Gastrocnemius medialis (tissue), 4 donors: Measurements from ENCODE around the gene M6PR. TPM values are rescaled to one million over a fixed set of nuclear protein-coding genes. Genes with fewer than 3 reads are reported as not detected.

Source experiments
- ATAC-seq, 2 donors: fragments of 150-250 bp; one replicate each; pipeline ENCODE4 v1.9.1; 2016
- DNase-seq, 2 donors: peaks; one replicate each; pipeline ENCODE4 v3.0.0-alpha.2; 2019
- H3K27ac ChIP-seq, 4 donors: fragments of 200-600 bp; sonication (generic); 1 replicate in 1 of 4; 2 replicates in 3 of 4; pipeline ENCODE4 v1.5.1; 2016 to 2018; ENCODE audit warnings: mild to moderate bottlenecking in 2 of 4, moderate library complexity in 1 of 4
- H3K27me3 ChIP-seq, 3 donors: fragments of 200-600 bp; sonication (generic) in 2 of 3; 1 replicate in 1 of 3; 2 replicates in 2 of 3; pipeline versions ENCODE4 v1.5.1 to v1.6.0; 2016 to 2019; ENCODE audit warnings: mild to moderate bottlenecking in 1 of 3, moderate library complexity in 1 of 3
- H3K36me3 ChIP-seq, 2 donors: fragments of 200-600 bp; sonication (generic) in 1 of 2; one replicate each; pipeline ENCODE4 v1.5.1; 2017 to 2018
- H3K4me1 ChIP-seq, 2 donors: fragments of 200-600 bp; sonication (generic) in 1 of 2; one replicate each; pipeline ENCODE4 v1.5.1; 2016 to 2017; ENCODE audit warnings: mild to moderate bottlenecking in 2 of 2
- H3K4me3 ChIP-seq, 4 donors: fragments of 200-600 bp; sonication (generic) in 3 of 4; 1 replicate in 1 of 4; 2 replicates in 3 of 4; pipeline ENCODE4 v1.5.1; 2016 to 2019; ENCODE audit warnings: mild to moderate bottlenecking in 2 of 4
- H3K9me3 ChIP-seq, 3 donors: fragments of 200-600 bp; sonication (generic) in 2 of 3; 1 replicate in 1 of 3; 2 replicates in 2 of 3; pipeline ENCODE4 v1.5.1; 2016 to 2019
- CTCF ChIP-seq, 5 experiments: fragments of 450-650 bp in 3 of 5; fragments of 200-600 bp in 2 of 5; sonication (generic) in 2 of 5; IDR thresholded peaks in 4 of 5; conservative IDR thresholded peaks in 1 of 5; 1 replicate in 4 of 5; 2 replicates in 1 of 5; pipeline ENCODE4 v1.5.1; 2016 to 2019; ENCODE audit warnings: antibody characterized with exemption in 5 of 5, mild to moderate bottlenecking in 3 of 5, moderate library complexity in 3 of 5
- POLR2A ChIP-seq, 2 donors: fragments of 450-650 bp; IDR thresholded peaks; one replicate each; pipeline ENCODE4 v1.6.1; 2017; ENCODE audit warnings: antibody characterized with exemption in 2 of 2, mild to moderate bottlenecking in 2 of 2, moderate library complexity in 2 of 2
- in situ Hi-C, 4 donors: fragments of 200-750 bp; cut with MboI; loops; one replicate each; pipeline versions ENCODE4 v1.15.0 to v1.8.0; 2017; ENCODE audit warnings: low sequenced_read_pairs in 4 of 4
- intact Hi-C: fragments of 100-400 bp; cut with DNase I; formaldehyde crosslinking; loops from one replicate; pipeline ENCODE4 v1.15.1; 2023; ENCODE audit warnings: low total_unique reads
- total RNA-seq, 4 donors: library from RNA; depleted of rRNA; stranded (reverse); fragments of >200 nt; gene quantifications; one replicate each; pipeline versions ENCODE4 v1.1.0 to v1.2.3, GENCODE V29; 2016

The M6PR gene
- total RNA-seq, 4 donors from 2014 or later, result 46.6 to 75.3 (median 66.0) TPM

- TF ChIP-seq POLR2A (IDR thresholded peaks at IDR 0.05), result no peak
- TF ChIP-seq CTCF (IDR thresholded peaks at IDR 0.05 in 4 of 5, conservative IDR thresholded peaks at IDR 0.05 in 1 of 5), result no peak
- no peak overlapping the region for H3K4me3 ChIP-seq
- intact Hi-C loops (no loop called here), in situ Hi-C loops (no loop called here)
- H3K4me1 ChIP-seq, result peaks cover 7 to 13% of the 10 kb centered on the region in 2 donors
- no peaks in the 10 kb centered on the region for H3K27me3 ChIP-seq
- H3K9me3 ChIP-seq, result no peaks in the 10 kb centered on the region
- DNase-seq (no peak), ATAC-seq (no peak)
- no peaks in the 10 kb centered on the region for H3K36me3 ChIP-seq
- no peak overlapping the region for H3K27ac ChIP-seq
Observed at GRCh38 chr12:8911606-8912268, 37.7 kb downstream of the M6PR start.

- Histone ChIP-seq H3K4me1 (peaks cover 0 to 4% of the 10 kb centered on the region in 2 donors), H3K27ac (no peak overlapping the region), H3K27me3 (no peaks in the 10 kb centered on the region), H3K4me3 (no peak overlapping the region), H3K9me3 (no peaks in the 10 kb centered on the region), H3K36me3 (no peaks in the 10 kb centered on the region)
- no peak for DNase-seq
- intact Hi-C loops, result no loop called here
- in situ Hi-C loops, result no loop called here
- no peak for ATAC-seq
- no peak for TF ChIP-seq CTCF (IDR thresholded peaks at IDR 0.05 in 4 of 5, conservative IDR thresholded peaks at IDR 0.05 in 1 of 5)
- no peak for TF ChIP-seq POLR2A (IDR thresholded peaks at IDR 0.05)
Observed at GRCh38 chr12:8909752-8910151, 39.7 kb downstream of the M6PR start.

- no peaks in the 10 kb centered on the region for H3K4me1 ChIP-seq
- intact Hi-C loops, result no loop called here
- ATAC-seq (no peak), DNase-seq (no peak)
- no peak overlapping the region for H3K27ac ChIP-seq
- no peaks in the 10 kb centered on the region for H3K9me3 ChIP-seq
- no peaks in the 10 kb centered on the region for H3K27me3 ChIP-seq
- H3K4me3 ChIP-seq, result no peak overlapping the region
- TF ChIP-seq CTCF (IDR thresholded peaks at IDR 0.05 in 4 of 5, conservative IDR thresholded peaks at IDR 0.05 in 1 of 5) (no peak), POLR2A (IDR thresholded peaks at IDR 0.05) (no peak)
- H3K36me3 ChIP-seq, result no peaks in the 10 kb centered on the region
- in situ Hi-C loops, result no loop called here
Observed at GRCh38 chr12:8907513-8907912, 41.9 kb downstream of the M6PR start.

GRCh38 chr12:8906266-8907180 lies 42.9 kb downstream of the M6PR start:
- no peak for TF ChIP-seq CTCF (IDR thresholded peaks at IDR 0.05 in 4 of 5, conservative IDR thresholded peaks at IDR 0.05 in 1 of 5)
- TF ChIP-seq POLR2A (IDR thresholded peaks at IDR 0.05), result no peak
- H3K27me3 ChIP-seq, result no peaks in the 10 kb centered on the region
- H3K4me3 ChIP-seq, result no peak overlapping the region
- in situ Hi-C loops, result no loop called here
- ATAC-seq, result no peak
- DNase-seq, result no peak
- intact Hi-C loops, result no loop called here
- H3K27ac ChIP-seq, result no peak overlapping the region
- H3K36me3 ChIP-seq, result no peaks in the 10 kb centered on the region
- H3K9me3 ChIP-seq, result no peaks in the 10 kb centered on the region
- no peaks in the 10 kb centered on the region for H3K4me1 ChIP-seq
